HepG2 (cell line): Measurements from ENCODE around the gene HMGN4. TPM values are rescaled to one million over a fixed set of nuclear protein-coding genes. Genes with fewer than 3 reads are reported as not detected.
A peak's percentile ranks its signal among the peaks of the same experiment; 100 is the strongest.

Experiments used
- ATF1 ChIP-seq: IDR thresholded peaks from 2 replicates; pipeline ENCODE4 v1.6.1; 2016; ENCODE audit warnings: mild to moderate bottlenecking, control low read depth
- FOSL2 ChIP-seq: sonication (generic); formaldehyde crosslinking; IDR thresholded peaks from 2 replicates; pipeline ENCODE4 v1.4.0; 2020; ENCODE audit warnings: missing genetic modification reagents
- GATAD2A ChIP-seq: IDR thresholded peaks from 2 replicates; pipeline ENCODE4 v1.6.1; 2016
- HNRNPUL1 ChIP-seq: fragments of 200-400 bp; formaldehyde crosslinking; IDR thresholded peaks from 2 replicates; pipeline ENCODE4 v1.6.1; 2017; ENCODE audit warnings: low read depth, mild to moderate bottlenecking, low read length, moderate library complexity
- KAT2B ChIP-seq: fragments of 150-350 bp; IDR thresholded peaks from 2 replicates; pipeline ENCODE4 v1.6.1; 2014; ENCODE audit warnings: low read depth, low read length, borderline replicate concordance
- MAZ ChIP-seq, 2 experiments: sonication (generic) in 1 of 2; formaldehyde crosslinking in 1 of 2; IDR thresholded peaks; 2 replicates each; pipeline versions ENCODE4 v1.5.0 to v1.6.1; 2012 to 2020; ENCODE audit warnings: low read depth in 2 of 2, mild to moderate bottlenecking in 2 of 2, borderline replicate concordance in 1 of 2, improper control_type of control experiment in 1 of 2, low read length in 1 of 2, missing genetic modification reagents in 1 of 2, moderate library complexity in 1 of 2
- MIER3 ChIP-seq: IDR thresholded peaks from 2 replicates; pipeline ENCODE4 v1.6.1; 2016; ENCODE audit warnings: missing compliant biosample characterization, borderline replicate concordance
- MZF1 ChIP-seq: sonication (generic); formaldehyde crosslinking; IDR thresholded peaks from 2 replicates; pipeline ENCODE4 v1.8.1; 2023; ENCODE audit warnings: mild to moderate bottlenecking, missing genetic modification reagents, borderline replicate concordance
- NAIF1 ChIP-seq: sonication (generic); formaldehyde crosslinking; IDR thresholded peaks from 2 replicates; pipeline ENCODE4 v1.5.0; 2020; ENCODE audit warnings: mild to moderate bottlenecking, missing genetic modification reagents, borderline replicate concordance
- POGZ ChIP-seq: sonication (generic); formaldehyde crosslinking; IDR thresholded peaks from 2 replicates; pipeline ENCODE4 v1.4.0; 2020; ENCODE audit warnings: mild to moderate bottlenecking, missing genetic modification reagents
- RARG ChIP-seq: sonication (generic); formaldehyde crosslinking; IDR thresholded peaks from 2 replicates; pipeline ENCODE4 v1.4.0; 2020; ENCODE audit warnings: low read depth, mild to moderate bottlenecking, missing genetic modification reagents
- REXO4 ChIP-seq: sonication (generic); formaldehyde crosslinking; IDR thresholded peaks from 2 replicates; pipeline ENCODE4 v1.8.0; 2022; ENCODE audit warnings: missing genetic modification reagents, mild to moderate bottlenecking, borderline replicate concordance
- RORA ChIP-seq: sonication (generic); formaldehyde crosslinking; IDR thresholded peaks from 2 replicates; pipeline ENCODE4 v1.5.0; 2020; ENCODE audit warnings: mild to moderate bottlenecking, missing genetic modification reagents, moderate library complexity
- RXRB ChIP-seq: IDR thresholded peaks from 2 replicates; pipeline ENCODE4 v1.6.1; 2016; ENCODE audit warnings: borderline replicate concordance, missing genetic modification reagents, missing compliant biosample characterization
- SMYD3 ChIP-seq: sonication (generic); formaldehyde crosslinking; IDR thresholded peaks from 2 replicates; pipeline ENCODE4 v1.8.1; 2023; ENCODE audit warnings: mild to moderate bottlenecking, missing genetic modification reagents
- SOX5 ChIP-seq: IDR thresholded peaks from 2 replicates; pipeline ENCODE4 v1.6.1; 2016; ENCODE audit warnings: borderline replicate concordance
- XBP1 ChIP-seq: sonication (generic); formaldehyde crosslinking; IDR thresholded peaks from 2 replicates; pipeline ENCODE4 v1.5.0; 2020; ENCODE audit warnings: missing genetic modification reagents
- ZBTB49 ChIP-seq: sonication (generic); formaldehyde crosslinking; IDR thresholded peaks from 2 replicates; pipeline ENCODE4 v1.4.0; 2020; ENCODE audit warnings: missing genetic modification reagents, borderline replicate concordance
- ZNF20 ChIP-seq: sonication (generic); formaldehyde crosslinking; IDR thresholded peaks from 2 replicates; pipeline ENCODE4 v1.4.0; 2020; ENCODE audit warnings: mild to moderate bottlenecking, moderate library complexity, missing genetic modification reagents
- ZNF205 ChIP-seq: IDR thresholded peaks from 2 replicates; pipeline ENCODE4 v1.6.1; 2018; ENCODE audit warnings: missing biosample characterization, missing genetic modification reagents
- ZNF510 ChIP-seq: sonication (generic); formaldehyde crosslinking; IDR thresholded peaks from 2 replicates; pipeline ENCODE4 v1.4.0; 2020; ENCODE audit warnings: low read depth, mild to moderate bottlenecking, missing genetic modification reagents
- ZNF547 ChIP-seq: sonication (generic); formaldehyde crosslinking; IDR thresholded peaks from 2 replicates; pipeline ENCODE4 v1.5.1; 2020; ENCODE audit warnings: mild to moderate bottlenecking, missing genetic modification reagents
- ZNF574 ChIP-seq: sonication (generic); formaldehyde crosslinking; IDR thresholded peaks from 2 replicates; pipeline ENCODE4 v1.4.0; 2020; ENCODE audit warnings: missing genetic modification reagents
- ZNF747 ChIP-seq: sonication (generic); formaldehyde crosslinking; IDR thresholded peaks from 2 replicates; pipeline ENCODE4 v1.8.1; 2023; ENCODE audit warnings: missing genetic modification reagents, mild to moderate bottlenecking, borderline replicate concordance
- ZNF768 ChIP-seq: sonication (generic); formaldehyde crosslinking; IDR thresholded peaks from 2 replicates; pipeline ENCODE4 v1.4.0; 2020; ENCODE audit warnings: missing genetic modification reagents
- ZSCAN31 ChIP-seq: sonication (generic); formaldehyde crosslinking; IDR thresholded peaks from 2 replicates; pipeline ENCODE4 v1.5.0; 2020; ENCODE audit warnings: low read depth, mild to moderate bottlenecking, missing genetic modification reagents
- polyA plus RNA-seq, 8 experiments: library from polyadenylated mRNA; depleted of rRNA in 3 of 8; stranded (reverse) in 7 of 8; unstranded in 1 of 8; fragments of >200 nt; fragmentation: Illumina TruSeq in 4 of 8; extraction: Trizol in 4 of 8; gene quantifications; 2 replicates each; pipeline versions ENCODE4 v1.2.1 to v1.2.3, GENCODE V29; 2011 to 2016; ENCODE audit warnings: low read depth in 4 of 8, missing spikeins in 1 of 8, mixed read lengths in 1 of 8; ENCODE audit not compliant: insufficient read depth in 1 of 8
- total RNA-seq, 5 experiments: library from RNA; depleted of rRNA; stranded (reverse); fragments of >200 nt; fragmentation: Illumina TruSeq; extraction: Trizol; gene quantifications; 2 replicates each; pipeline ENCODE4 v1.2.3, GENCODE V29; 2016; ENCODE audit warnings: low read depth in 1 of 5

HMGN4 gene
- total and polyA plus RNA-seq, 2 of the 13 experiments (the other 11 are each of a cell fraction or from before 2014, with no cell fraction given) = 39.9 to 52.1 TPM

- TF ChIP-seq POGZ (no peak), ZNF20 (CRISPR knock-in tag) (no peak), MIER3 (CRISPR knock-in tag) (peak; percentile 62; the same call in 1 of the 2 replicates), RXRB (peak; percentile 53; the same call in 1 of the 2 replicates), ATF1 (no peak; the same call in 1 of the 2 replicates), SMYD3 (no peak), RORA (CRISPR knock-in tag) (0 out of 2 replicates have a peak, but pooled peaks have one; percentile 31), ZSCAN31 (0 out of 2 replicates have a peak, but pooled peaks have one; percentile 13), ZNF205 (CRISPR knock-in tag) (peak; percentile 52; the same call in 1 of the 2 replicates), ZBTB49 (no peak; the same call in 1 of the 2 replicates), XBP1 (no peak), SOX5 (CRISPR knock-in tag) (no peak), NAIF1 (CRISPR knock-in tag) (peak; percentile 76; the same call in 1 of the 2 replicates), RARG (no peak), ZNF547 (CRISPR knock-in tag) (no peak), ZNF747 (CRISPR knock-in tag) (0 out of 2 replicates have a peak, but pooled peaks have one; percentile 15), MAZ (IDR thresholded peaks at IDR 0.05; ENCODE audit: borderline replicate concordance, low read depth, low read length) (no peak), MAZ (CRISPR knock-in tag; IDR thresholded peaks at IDR 0.05; ENCODE audit: low read depth) (no peak), ZNF768 (CRISPR knock-in tag) (no peak), MZF1 (CRISPR knock-in tag) (no peak), REXO4 (no peak), ZNF510 (CRISPR knock-in tag) (no peak), ZNF574 (CRISPR knock-in tag) (peak; percentile 70), GATAD2A (peak; percentile 83), FOSL2 (CRISPR knock-in tag) (peak; percentile 47; the same call in 1 of the 2 replicates), KAT2B (no peak; the same call in 1 of the 2 replicates), HNRNPUL1 (no peak)
Measured at GRCh38 chr6:26553635-26554446, 15.7 kb downstream of the HMGN4 start (continued).
